Measurements from ENCODE around the gene GPX1.

Gene GPX1

DNA sequence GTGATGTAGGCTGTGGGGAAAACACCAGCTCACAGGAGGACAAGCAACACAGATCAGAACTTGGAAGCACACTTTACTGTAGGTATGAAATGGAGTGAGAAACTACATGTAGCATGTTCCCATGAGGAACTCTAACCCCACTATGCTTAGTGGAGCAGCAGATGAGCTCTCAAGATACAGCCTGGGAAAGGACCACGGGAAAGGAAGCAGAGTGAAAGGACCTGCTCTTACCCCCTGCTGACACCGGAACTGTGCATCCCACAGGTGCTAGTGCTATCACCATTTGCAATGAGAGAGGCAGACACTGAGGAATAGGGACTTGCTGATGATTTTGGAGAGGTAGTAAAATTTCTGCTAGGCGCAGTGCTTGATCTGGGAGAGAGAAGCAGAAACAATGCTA lies 46.9 kb downstream of the GPX1 start:
- no peak for DNase-seq

- DNase-seq: no peak
Measured at GRCh38 chr3:49310677-49311076, 47.5 kb downstream of the GPX1 start.
